Activated gamma-delta T cell treated with Interleukin-2 at 50 U/mL for 16 hours (primary cell): ENCODE results near the gene AGFG2.

Experiments
- DNase-seq: peaks from one replicate; pipeline ENCODE4 v3.0.0-alpha.2; 2020

AGFG2 gene

DNA sequence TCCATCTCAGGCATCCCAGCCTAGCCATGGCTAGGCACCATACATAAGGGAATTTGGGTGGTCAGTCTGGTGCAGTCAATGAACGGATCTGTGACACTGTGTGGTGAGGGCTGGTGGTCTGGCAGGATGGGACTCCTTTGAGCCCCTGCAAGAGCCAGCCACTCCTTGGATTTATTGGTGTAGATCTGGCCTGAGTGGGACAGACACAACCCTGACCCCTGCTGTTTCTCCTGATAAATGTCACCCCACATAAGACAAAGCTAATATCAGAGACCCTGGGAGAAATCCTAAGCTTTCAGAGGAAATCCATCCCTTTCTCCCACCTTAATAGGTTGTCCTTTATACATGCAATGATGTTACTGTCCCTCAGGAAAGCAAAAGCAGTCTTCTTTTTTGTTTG, 49.4 kb downstream of the AGFG2 start:
- DNase-seq = no peak

DNA sequence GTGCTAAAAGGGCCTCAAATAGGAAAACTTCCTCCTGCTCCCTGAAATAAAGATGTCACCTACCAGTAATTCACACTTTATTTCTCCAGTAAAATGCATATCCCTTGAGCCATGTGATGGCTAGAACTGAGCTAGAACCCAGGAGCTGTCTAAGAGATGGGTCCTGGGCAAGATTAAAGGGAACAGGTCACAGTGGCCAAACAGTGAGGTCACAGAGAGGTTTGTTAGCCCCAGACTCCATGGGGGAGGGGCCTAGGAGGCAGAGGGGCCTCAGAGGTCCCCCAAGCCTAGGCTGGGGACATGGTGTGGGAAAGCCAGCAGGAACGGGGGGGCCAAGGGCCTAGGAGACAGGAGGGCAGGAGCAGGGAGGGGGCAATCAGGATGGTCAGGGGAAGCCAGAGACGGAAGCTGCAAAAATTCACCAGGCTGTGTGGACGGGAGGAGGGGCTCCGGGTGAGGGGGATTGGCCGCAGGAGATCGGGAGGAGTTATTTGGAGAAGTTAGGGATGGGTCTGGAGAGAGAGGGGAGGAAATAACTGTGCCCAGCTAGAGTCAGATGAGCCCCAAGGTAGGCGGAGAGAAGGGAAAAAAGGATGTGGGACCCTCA, 50.4 kb downstream of the AGFG2 start:
- no peak for DNase-seq

DNA sequence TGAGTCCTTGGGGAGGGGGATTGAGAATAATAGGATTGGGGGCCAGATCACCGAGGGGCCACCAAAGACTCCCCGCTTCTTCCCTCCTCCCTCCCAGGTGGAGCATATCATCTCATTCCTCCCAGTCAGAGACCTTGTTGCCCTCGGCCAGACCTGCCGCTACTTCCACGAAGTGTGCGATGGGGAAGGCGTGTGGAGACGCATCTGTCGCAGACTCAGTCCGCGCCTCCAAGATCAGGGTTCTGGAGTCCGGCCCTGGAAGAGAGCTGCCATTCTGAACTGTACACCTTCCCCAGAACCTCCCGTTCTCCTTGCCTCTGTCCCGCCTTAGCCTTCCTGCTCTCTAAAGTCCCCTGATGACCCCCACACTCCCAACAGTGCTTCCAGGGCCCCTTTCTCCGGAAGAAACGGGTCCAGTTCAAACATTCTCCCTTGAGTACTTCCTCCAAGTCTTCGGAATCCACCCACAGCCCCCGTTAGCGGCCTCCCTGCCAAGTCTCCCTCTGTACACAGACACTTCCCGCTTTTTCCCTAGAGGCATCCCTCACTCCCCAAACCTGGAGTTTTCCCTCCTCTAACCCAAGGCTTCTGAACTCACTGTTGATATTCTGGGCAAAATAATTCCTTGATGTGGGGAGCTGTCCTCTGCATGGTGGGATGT, 51.2 kb downstream of the AGFG2 start:
- DNase-seq = no peak

DNA sequence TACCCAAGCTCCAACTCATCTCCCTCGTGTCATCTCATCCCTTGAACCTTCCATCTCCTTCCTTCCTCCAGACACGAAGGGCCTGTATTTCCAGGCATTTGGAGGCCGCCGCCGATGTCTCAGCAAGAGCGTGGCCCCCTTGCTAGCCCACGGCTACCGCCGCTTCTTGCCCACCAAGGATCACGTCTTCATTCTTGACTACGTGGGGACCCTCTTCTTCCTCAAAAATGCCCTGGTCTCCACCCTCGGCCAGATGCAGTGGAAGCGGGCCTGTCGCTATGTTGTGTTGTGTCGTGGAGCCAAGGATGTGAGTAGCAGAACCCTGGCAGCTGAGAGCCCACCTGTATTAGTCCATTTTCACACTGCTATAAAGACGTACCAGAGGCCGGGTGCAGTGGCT, 52.6 kb downstream of the AGFG2 start:
- no peak for DNase-seq

- no peak for DNase-seq
Observed at GRCh38 chr7:100595188-100595587, 56.2 kb downstream of the AGFG2 start.

DNA sequence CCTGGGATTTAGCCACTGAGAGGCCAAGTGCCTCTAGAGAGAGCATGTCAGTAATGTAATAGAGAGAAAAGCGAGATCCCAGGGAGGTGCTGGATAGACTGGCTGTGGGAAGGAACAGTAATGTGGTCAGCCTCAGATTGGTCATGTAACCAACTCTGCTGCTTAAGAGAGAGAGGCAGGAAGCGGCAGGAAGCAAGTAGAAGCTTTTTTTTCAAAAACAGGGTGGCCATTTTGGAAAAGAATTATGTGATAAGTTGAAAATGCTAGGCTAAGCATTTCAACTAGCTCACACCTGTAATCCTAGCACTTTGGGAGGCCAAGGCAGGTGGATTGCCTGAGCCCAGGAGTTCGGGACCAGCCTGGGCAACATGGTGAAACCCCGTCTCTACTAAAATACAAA, 59.4 kb downstream of the AGFG2 start:
- DNase-seq = no peak

DNA sequence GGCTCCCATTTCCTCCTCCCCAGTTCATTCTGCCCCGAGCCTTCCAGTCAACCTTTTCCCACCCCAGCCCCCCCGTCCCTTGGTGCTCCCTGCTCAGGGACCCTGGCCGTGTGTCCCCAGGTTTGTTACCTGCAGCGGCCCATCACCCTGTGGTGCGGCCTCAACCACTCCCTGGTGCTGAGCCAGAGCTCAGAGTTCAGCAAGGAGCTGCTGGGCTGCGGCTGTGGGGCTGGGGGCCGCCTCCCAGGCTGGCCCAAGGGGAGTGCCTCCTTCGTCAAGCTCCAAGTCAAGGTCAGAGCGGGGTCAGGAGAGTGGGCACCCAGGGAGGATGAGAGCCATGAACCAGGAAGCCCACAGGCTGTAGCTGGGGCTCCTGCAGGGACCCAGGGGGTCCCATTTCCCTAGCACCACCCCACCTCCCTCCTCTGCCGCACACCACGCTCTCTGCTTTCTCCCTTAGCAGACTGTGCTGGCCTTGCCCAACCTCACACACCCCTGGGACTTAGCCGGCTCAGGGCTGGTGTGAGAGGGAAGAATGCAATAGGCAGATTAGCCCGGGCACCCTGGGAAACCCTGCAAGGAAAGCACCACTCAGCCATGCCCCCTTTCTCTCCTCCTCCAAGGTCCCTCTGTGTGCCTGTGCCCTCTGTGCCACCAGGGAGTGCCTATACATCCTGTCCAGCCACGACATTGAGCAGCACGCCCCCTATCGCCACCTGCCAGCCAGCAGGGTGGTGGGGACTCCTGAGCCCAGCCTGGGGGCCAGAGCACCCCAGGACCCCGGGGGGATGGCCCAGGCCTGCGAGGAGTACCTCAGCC, 61.1 kb downstream of the AGFG2 start:
- no peak for DNase-seq

GRCh38 chr7:100600730-100601038, 61.7 kb downstream of the AGFG2 start:
- DNase-seq = no peak

DNA sequence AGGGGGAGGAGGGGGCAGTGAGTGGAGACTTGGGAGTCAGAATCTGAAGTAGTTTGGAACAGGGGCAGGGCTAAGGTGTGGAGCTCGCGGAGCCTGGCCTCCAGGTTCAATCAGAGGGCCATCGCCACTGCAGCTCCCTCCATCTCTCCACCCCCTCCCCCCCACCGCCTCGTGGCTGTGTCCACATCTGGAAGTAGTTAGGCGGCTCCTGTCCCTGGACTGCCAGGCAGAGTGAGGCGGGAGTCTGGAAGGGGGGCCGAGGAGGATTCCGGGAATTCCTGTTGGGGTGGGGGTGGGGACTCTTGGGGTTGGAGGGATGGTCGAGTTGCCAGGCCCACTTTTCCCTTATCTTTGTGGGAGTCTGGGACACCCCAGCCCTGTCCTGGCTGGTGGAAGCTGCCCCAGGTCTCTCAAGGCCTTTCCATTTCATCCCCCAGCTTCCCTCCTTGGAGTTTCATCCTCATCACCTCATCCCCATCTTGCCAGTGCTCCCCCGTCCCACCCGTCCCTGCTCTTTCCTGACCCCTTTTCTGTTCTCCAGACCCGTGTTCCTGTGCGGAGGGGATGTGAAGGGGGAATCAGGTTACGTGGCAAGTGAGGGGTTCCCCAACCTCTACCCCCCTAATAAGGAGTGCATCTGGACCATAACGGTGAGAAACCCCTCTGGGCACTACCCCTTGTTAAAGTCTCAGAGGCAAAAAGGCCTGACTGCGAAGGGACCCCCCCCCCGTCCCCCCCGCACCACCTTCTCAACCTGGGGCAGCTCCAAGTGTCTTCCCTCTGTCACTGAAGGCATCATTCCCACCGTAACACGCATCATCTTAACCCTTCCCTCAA, 64.1 kb downstream of the AGFG2 start:
- DNase-seq = no peak

DNA sequence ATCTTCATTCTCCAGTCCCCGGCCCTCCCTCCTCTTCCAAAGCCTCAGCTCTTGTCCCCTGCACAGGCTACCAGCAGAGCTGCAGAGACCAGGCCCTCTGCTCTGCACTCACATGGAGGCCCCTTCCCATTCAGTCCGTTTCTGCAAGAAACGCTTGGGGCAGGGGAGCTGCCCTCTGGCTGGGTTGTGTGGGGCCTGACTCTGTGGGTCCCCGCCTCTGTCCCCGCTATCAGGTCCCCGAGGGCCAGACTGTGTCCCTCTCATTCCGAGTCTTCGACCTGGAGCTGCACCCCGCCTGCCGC, 64.7 kb downstream of the AGFG2 start:
- no peak for DNase-seq

DNA sequence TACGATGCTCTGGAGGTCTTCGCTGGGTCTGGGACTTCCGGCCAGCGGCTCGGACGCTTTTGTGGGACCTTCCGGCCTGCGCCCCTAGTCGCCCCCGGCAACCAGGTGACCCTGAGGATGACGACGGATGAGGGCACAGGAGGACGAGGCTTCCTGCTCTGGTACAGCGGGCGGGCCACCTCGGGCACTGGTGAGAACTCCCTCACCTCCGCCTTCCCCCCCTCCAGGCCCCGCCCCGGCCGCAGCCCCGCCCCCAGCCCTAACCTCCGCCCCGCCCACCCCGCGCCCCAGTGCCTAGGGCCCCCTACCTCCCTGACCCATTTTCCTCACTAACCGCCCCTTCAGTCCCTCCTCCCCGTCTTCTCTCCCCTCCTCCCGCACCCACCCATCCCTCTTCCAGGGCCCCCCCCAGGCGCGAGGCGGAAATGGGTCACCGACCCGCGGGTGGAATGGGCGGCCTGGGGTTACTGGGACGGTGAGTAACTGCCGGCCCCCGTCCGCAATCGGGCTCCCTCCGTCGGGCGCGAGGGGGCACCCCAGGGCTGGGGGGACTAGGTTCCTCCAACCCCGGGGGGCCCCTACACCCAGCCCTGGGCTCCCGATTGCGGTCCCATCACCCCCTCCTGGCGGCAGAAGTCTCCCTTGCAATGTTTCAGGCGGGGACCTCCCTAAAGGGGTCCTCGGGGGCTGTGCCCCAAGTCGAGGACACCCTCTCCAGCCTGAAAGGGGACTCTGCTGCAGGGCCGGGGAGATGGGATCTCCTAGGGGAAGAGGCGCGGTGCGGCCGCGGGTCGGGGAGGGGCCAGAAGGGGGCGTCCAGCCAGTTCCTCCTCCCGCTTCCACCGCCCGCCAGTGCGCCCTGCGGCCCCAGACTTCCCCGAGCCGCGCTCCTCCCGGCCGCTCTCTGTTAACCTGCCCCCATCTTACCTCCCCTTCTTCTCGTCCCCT, 65.3 kb downstream of the AGFG2 start:
- peak; percentile 79 for DNase-seq

- DNase-seq = peak; percentile 21
Observed at GRCh38 chr7:100604976-100605911, 66.2 kb downstream of the AGFG2 start.

DNA sequence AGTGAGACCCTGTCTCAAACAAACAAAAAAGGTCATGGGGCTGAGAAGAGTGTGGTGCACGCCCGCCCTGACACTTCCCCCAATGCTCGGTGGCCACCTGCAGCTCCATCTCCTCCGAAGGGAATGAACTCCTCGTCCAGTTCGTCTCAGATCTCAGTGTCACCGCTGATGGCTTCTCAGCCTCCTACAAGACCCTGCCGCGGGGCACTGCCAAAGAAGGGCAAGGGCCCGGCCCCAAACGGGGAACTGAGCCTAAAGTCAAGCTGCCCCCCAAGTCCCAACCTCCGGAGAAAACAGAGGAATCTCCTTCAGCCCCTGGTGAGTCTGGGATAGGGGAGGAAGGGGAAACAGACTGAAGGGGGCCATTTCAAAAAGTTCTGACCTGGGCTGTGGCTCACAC, 67.3 kb downstream of the AGFG2 start:
- no peak for DNase-seq

GRCh38 chr7:100607111-100607510, 68.1 kb downstream of the AGFG2 start:
- DNase-seq = no peak

- no peak for DNase-seq
Observed at GRCh38 chr7:100609958-100610357, 71.0 kb downstream of the AGFG2 start.

GRCh38 chr7:100611983-100612729, 73.2 kb downstream of the AGFG2 start, which contains the start of gene MOSPD3:
Gene MOSPD3 (plus strand): TSS chr7:100612540. CDS start chr7:100612792, 252 bp downstream.
- DNase-seq = peak; percentile 97

DNA sequence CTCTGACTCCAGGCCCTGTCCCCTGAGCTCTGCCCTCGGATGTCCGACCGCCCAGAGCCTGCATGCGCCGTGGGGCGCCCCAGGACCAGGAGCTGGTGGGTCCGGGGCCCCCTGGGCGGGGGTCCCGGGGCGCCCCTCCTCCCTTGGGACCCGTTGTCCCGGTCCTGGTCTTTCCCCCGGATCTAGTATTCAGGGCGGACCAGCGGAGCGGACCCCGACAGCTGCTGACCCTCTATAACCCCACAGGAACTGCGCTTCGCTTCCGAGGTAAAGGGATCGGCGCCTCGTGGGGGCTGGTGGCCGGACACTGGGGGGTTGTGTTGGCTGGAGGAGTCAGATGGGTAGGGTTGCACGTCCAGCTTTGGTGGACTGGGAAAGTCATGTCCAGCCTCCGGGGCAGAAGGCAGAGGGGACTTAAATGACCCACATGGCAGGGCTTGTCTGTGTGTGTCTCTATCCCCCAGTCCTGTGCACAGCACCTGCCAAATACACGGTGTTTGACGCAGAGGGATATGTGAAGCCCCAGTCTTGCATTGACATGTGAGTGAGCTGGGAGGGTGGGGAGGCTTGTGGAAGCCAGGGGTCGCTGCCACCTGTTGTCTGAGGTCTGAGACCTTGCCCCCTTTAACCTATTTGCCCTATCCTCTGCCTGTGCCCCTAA, 73.9 kb downstream of the AGFG2 start:
- DNase-seq = peak; percentile 16

DNA sequence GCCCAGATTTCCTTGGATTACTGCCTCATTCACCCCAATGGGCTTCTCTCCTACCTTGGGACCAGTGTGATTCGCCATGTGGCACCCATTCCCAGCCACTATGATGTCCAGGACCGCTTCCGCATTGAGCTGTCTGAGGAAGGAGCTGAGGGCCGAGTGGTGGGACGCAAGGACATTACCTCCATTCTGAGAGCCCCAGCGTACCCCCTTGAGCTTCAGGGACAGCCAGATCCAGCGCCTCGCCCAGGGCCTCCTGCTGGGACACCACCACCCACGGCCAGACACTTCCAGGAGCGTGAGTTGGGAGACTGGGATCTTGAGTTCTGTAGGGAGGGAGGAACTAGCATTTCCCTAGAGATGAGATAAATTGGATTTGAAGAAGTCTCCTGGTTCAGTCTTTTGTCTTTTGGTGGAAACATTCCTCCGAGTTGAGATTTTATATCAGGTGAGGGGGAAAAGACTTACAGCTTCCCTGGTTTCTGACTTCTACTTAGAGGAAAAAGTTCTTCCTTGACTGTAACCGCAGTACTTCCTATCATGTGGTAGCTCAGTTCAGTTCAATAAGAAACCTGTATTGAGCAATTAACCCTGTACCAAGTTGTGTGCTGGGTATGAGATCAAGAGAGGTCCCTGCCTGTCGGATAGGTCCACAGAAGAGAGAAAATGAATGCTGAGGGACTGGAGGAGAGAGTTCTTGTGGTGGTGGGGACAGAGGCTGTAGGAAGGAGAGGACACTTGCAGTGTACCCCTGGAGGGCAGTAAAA, 74.6 kb downstream of the AGFG2 start:
- no peak for DNase-seq

GRCh38 chr7:100614308-100614861, 75.4 kb downstream of the AGFG2 start:
- no peak for DNase-seq
